CD14-positive monocyte (primary cell): ENCODE data around the gene ARID2. TPM values are rescaled to one million over a fixed set of nuclear protein-coding genes. Genes with fewer than 3 reads are reported as not detected.

Experiments used
- DNase-seq, 3 donors: peaks; one replicate each; pipeline ENCODE4 v3.0.0-alpha.2; 2011 to 2022
- H2AFZ ChIP-seq: 2 replicates; pipeline ENCODE4 v1.6.0; 2012; ENCODE audit warnings: mild to moderate bottlenecking, low read depth, low read length, inconsistent platforms; ENCODE audit not compliant: insufficient read depth, poor library complexity, severe bottlenecking
- H3K27ac ChIP-seq, 2 donors: 1 replicate in 1 of 2; 2 replicates in 1 of 2; pipeline ENCODE4 v1.5.1; 2012 to 2013; ENCODE audit warnings: low read length in 2 of 2, control low read depth in 1 of 2, inconsistent platforms in 1 of 2, low read depth in 1 of 2, mild to moderate bottlenecking in 1 of 2
- H3K27me3 ChIP-seq, 2 donors: one replicate each; pipeline versions ENCODE4 v1.6.0 to v1.6.1; 2011 to 2013; ENCODE audit warnings: low read length in 2 of 2; ENCODE audit not compliant: control insufficient read depth in 2 of 2, insufficient read depth in 2 of 2
- H3K36me3 ChIP-seq, 2 donors: replicated peaks in 1 of 2; 1 replicate in 1 of 2; 2 replicates in 1 of 2; pipeline versions ENCODE4 v1.5.1 to v1.6.1; 2012 to 2013; ENCODE audit warnings: low read length in 2 of 2, control low read depth in 1 of 2, inconsistent platforms in 1 of 2, mild to moderate bottlenecking in 1 of 2; ENCODE audit not compliant: insufficient read depth in 2 of 2, control insufficient read depth in 1 of 2
- H3K4me1 ChIP-seq, 2 donors: 1 replicate in 1 of 2; 2 replicates in 1 of 2; pipeline versions ENCODE4 v1.5.1 to v1.6.1; 2012 to 2013; ENCODE audit warnings: low read length in 2 of 2, control low read depth in 1 of 2, inconsistent platforms in 1 of 2, mild to moderate bottlenecking in 1 of 2, moderate library complexity in 1 of 2; ENCODE audit not compliant: insufficient read depth in 2 of 2, control insufficient read depth in 1 of 2
- H3K4me2 ChIP-seq: replicated peaks from 2 replicates; pipeline ENCODE3; 2012; ENCODE audit warnings: low read length, moderate library complexity, mild to moderate bottlenecking; ENCODE audit not compliant: poor library complexity, severe bottlenecking; ENCODE audit errors: extremely low read depth
- H3K4me3 ChIP-seq, 3 experiments: fragments of 200-600 bp in 1 of 3; sonication (generic) in 1 of 3; replicated peaks in 1 of 3; 1 replicate in 2 of 3; 2 replicates in 1 of 3; pipeline ENCODE4 v1.5.1; 2011 to 2013; ENCODE audit warnings: low read length in 3 of 3, mild to moderate bottlenecking in 3 of 3, control low read depth in 2 of 3, low read depth in 2 of 3, inconsistent platforms in 1 of 3, moderate library complexity in 1 of 3
- H3K79me2 ChIP-seq: 2 replicates; pipeline ENCODE4 v1.6.0; 2012; ENCODE audit warnings: mild to moderate bottlenecking, control low read depth, inconsistent platforms, low read length, moderate library complexity; ENCODE audit not compliant: insufficient read depth
- H3K9ac ChIP-seq: 2 replicates; pipeline ENCODE4 v1.6.0; 2017; ENCODE audit warnings: low read length, mild to moderate bottlenecking; ENCODE audit not compliant: insufficient read depth, poor library complexity, severe bottlenecking
- H3K9me3 ChIP-seq, 2 donors: replicated peaks in 1 of 2; 1 replicate in 1 of 2; 2 replicates in 1 of 2; pipeline versions ENCODE4 v1.5.1 to v1.6.1; 2012 to 2013; ENCODE audit warnings: low read length in 2 of 2, control low read depth in 1 of 2; ENCODE audit not compliant: control insufficient read depth in 1 of 2, insufficient read depth in 1 of 2
- H4K20me1 ChIP-seq: 2 replicates; pipeline ENCODE4 v1.6.0; 2012; ENCODE audit warnings: mild to moderate bottlenecking, low read length, control low read depth, moderate library complexity; ENCODE audit not compliant: insufficient read depth
- H3K27ac Mint-ChIP-seq, 7 donors: one replicate each; pipeline ENCODE4 v1.8.0; 2020; ENCODE audit warnings: mild to moderate bottlenecking in 7 of 7, mixed read lengths in 7 of 7, moderate library complexity in 6 of 7, inconsistent platforms in 2 of 7
- H3K27me3 Mint-ChIP-seq, 3 donors: one replicate each; pipeline ENCODE4 v1.8.0; 2021 to 2022; ENCODE audit warnings: low read depth in 3 of 3, mild to moderate bottlenecking in 3 of 3, mixed read lengths in 3 of 3, moderate library complexity in 3 of 3, inconsistent platforms in 1 of 3
- H3K36me3 Mint-ChIP-seq, 2 donors: one replicate each; pipeline ENCODE4 v1.8.0; 2020; ENCODE audit warnings: mixed read lengths in 2 of 2, inconsistent platforms in 1 of 2, mild to moderate bottlenecking in 1 of 2
- H3K4me1 Mint-ChIP-seq: one replicate; pipeline ENCODE4 v1.8.0; 2020; ENCODE audit warnings: mild to moderate bottlenecking, mixed read lengths
- H3K4me3 Mint-ChIP-seq, 2 donors: one replicate each; pipeline ENCODE4 v1.8.0; 2020; ENCODE audit warnings: mild to moderate bottlenecking in 2 of 2, mixed read lengths in 2 of 2, moderate library complexity in 1 of 2
- H3K9me3 Mint-ChIP-seq, 7 donors: one replicate each; pipeline ENCODE4 v1.8.0; 2020 to 2022; ENCODE audit warnings: mixed read lengths in 7 of 7, mild to moderate bottlenecking in 6 of 7, moderate library complexity in 6 of 7, inconsistent platforms in 2 of 7
- CTCF ChIP-seq: fragments of 200-600 bp; IDR thresholded peaks from one replicate; pipeline ENCODE4 v1.8.0; 2022; ENCODE audit warnings: antibody characterized with exemption, mild to moderate bottlenecking
- WGBS: methylation state at CpG from one replicate; pipeline ENCODE4 v1.1.5; 2013; ENCODE audit warnings: missing lambda C conversion rate; ENCODE audit not compliant: insufficient coverage; 5-methylcytosine and 5-hydroxymethylcytosine counted together
- intact Hi-C, 2 donors: fragments of 100-400 bp; cut with micrococcal nuclease; formaldehyde crosslinking; loops; one replicate each; pipeline versions ENCODE4 v1.15.0 to v1.15.1; 2023
- polyA plus RNA-seq, 3 donors: library from polyadenylated mRNA; depleted of rRNA in 1 of 3; unstranded in 2 of 3; stranded (reverse) in 1 of 3; fragments of 300-500 nt in 2 of 3; fragments of >200 nt in 1 of 3; fragmentation: Illumina TruSeq in 2 of 3; gene quantifications; 1 replicate in 2 of 3; 2 replicates in 1 of 3; pipeline ENCODE4 v1.2.3, GENCODE V29; 2012 to 2021

The ARID2 gene
- polyA plus RNA-seq, 3 donors: 3.0 to 8.0 (median 4.7) TPM

DNA sequence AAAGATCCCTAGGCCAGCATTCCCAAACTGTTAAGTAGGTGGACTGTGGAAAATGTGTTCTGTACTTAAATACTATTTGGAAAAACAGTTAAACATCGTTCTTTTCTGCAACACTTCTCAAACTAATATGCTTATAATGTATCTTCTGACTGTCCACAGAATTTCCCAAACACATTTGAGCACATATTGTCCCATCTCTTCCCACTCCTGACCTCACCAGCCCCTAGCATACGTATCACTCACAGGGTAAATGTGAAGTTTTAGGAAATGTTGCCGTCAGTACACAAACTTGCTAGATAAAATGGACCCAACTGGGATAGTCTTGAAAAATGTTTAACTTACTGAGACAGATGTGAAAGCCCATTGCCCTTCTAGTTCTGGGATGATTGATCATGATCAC lies 27.7 kb downstream of the ARID2 start:
- no peaks in the 10 kb centered on the region for H3K4me1 ChIP-seq

DNA sequence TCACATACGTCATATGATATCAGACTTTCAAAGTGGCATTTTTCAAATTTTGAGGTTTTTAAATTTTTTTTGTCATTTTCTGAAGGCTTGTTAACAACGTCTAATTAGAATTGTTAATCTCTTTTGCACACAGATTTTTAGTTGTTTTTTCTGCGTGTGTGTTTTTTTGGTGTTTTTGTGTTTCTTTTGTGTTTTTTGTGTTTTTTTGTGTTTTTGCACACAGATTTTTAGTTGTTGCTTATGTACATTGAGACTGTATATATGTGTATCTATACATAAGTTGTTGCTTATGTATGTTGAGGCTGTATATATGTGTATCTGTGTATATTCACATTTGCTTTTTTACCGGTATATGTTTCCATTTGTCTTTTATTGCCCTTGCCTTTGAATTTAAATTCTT lies 30.8 kb downstream of the ARID2 start:
- H3K4me3 ChIP-seq: no peak overlapping the region
- no peak overlapping the region for H3K4me3 Mint-ChIP-seq
- no peaks in the 10 kb centered on the region for H3K4me1 Mint-ChIP-seq
- no peak overlapping the region for H2AFZ ChIP-seq
- H3K36me3 Mint-ChIP-seq: peaks cover 13 to 26% of the 10 kb centered on the region in 2 donors
- no peak for DNase-seq
- intact Hi-C loops: no loop called here
- 100% methylated on average over 1 of the region's 4 CpGs for WGBS
- no peaks in the 10 kb centered on the region for H3K27me3 ChIP-seq
- H3K4me1 ChIP-seq: no peaks in the 10 kb centered on the region
- H3K36me3 ChIP-seq: peaks cover 0 to 34% of the 10 kb centered on the region in 2 donors
- no peak overlapping the region for H3K27ac ChIP-seq
- H3K9ac ChIP-seq: no peak overlapping the region
- peaks cover 92% of the 10 kb centered on the region for H3K79me2 ChIP-seq
- peaks cover 58% of the 10 kb centered on the region for H4K20me1 ChIP-seq
- H3K9me3 ChIP-seq: no peaks in the 10 kb centered on the region
- no peaks in the 10 kb centered on the region for H3K27me3 Mint-ChIP-seq
- H3K9me3 Mint-ChIP-seq: no peaks in the 10 kb centered on the region
- H3K27ac Mint-ChIP-seq: no peak overlapping the region
- H3K4me2 ChIP-seq: no peak overlapping the region
- TF ChIP-seq CTCF: no peak

More for the DNA sequence above, 27.7 kb downstream of the ARID2 start:
- Histone ChIP-seq H3K79me2 (peaks cover 88% of the 10 kb centered on the region), H4K20me1 (peaks cover 62% of the 10 kb centered on the region), H2AFZ (no peak overlapping the region), H3K9me3 (no peaks in the 10 kb centered on the region), H3K27me3 (no peaks in the 10 kb centered on the region), H3K27ac (no peak overlapping the region), H3K4me3 (no peak overlapping the region), H3K4me2 (no peak overlapping the region), H3K36me3 (peaks cover 0 to 57% of the 10 kb centered on the region in 2 donors), H3K9ac (no peak overlapping the region)
- no peak overlapping the region for H3K27ac Mint-ChIP-seq
- H3K4me3 Mint-ChIP-seq: no peak overlapping the region
- H3K4me1 Mint-ChIP-seq: peaks cover 6% of the 10 kb centered on the region
- intact Hi-C loops: no loop called here
- H3K27me3 Mint-ChIP-seq: no peaks in the 10 kb centered on the region
- no peak for DNase-seq
- H3K36me3 Mint-ChIP-seq: peaks cover 29 to 45% of the 10 kb centered on the region in 2 donors
- no peak for TF ChIP-seq CTCF
- WGBS: 100% methylated on average over 1 of the region's 3 CpGs
- H3K9me3 Mint-ChIP-seq: no peaks in the 10 kb centered on the region
